DMS79 (cell line): ENCODE measurements around the gene ATP6V0D1.

Source experiments
- DNase-seq: peaks from one replicate; lab custom pipeline; 2025; lab: John Stamatoyannopoulos, UW

ATP6V0D1 gene

GRCh38 chr16:67393111-67393787 lies 87.7 kb downstream of the ATP6V0D1 start, which contains the start of gene TPPP3:
Gene TPPP3, minus strand, starts transcription at chr16:67393498. Its CDS starts 2,387 bp downstream, at chr16:67391111.
- peak; percentile 51 for DNase-seq

- DNase-seq = no peak
These were observed 88.5 kb downstream of the ATP6V0D1 start for GRCh38 chr16:67392301-67393059.

- DNase-seq = no peak
These were observed 89.3 kb downstream of the ATP6V0D1 start for GRCh38 chr16:67391424-67392300.

- no peak for DNase-seq
These were observed 90.0 kb downstream of the ATP6V0D1 start for GRCh38 chr16:67390816-67391423.

GRCh38 chr16:67389911-67390815 lies 90.8 kb downstream of the ATP6V0D1 start:
- DNase-seq = no peak

- DNase-seq = no peak
These were observed 92.4 kb downstream of the ATP6V0D1 start for GRCh38 chr16:67388591-67388990.

GRCh38 chr16:67388191-67388590 lies 92.8 kb downstream of the ATP6V0D1 start:
- no peak for DNase-seq
